Heart right ventricle (tissue), 16 donors: Measurements from ENCODE around the gene SERTAD2. TPM values are rescaled to one million over a fixed set of nuclear protein-coding genes. Genes with fewer than 3 reads are reported as not detected.

ENCODE experiments used
- ATAC-seq, 8 donors: fragments of 200-7000 bp; cut with Tn5 transposase; one replicate each; pipeline ENCODE4 v1.9.1; 2020; ENCODE audit warnings: mild to moderate bottlenecking in 8 of 8, moderate library complexity in 8 of 8, moderate number of reproducible peaks in 1 of 8
- DNase-seq, 2 donors: peaks; one replicate each; pipeline ENCODE4 v3.0.0-alpha.2; 2020
- H3K27ac ChIP-seq, 10 donors: fragments of 200-600 bp; sonication (generic) in 2 of 10; one replicate each; pipeline versions ENCODE4 v1.5.0 to v1.8.0; 2020 to 2022; ENCODE audit warnings: mild to moderate bottlenecking in 3 of 10
- H3K27me3 ChIP-seq, 7 donors: fragments of 200-600 bp; one replicate each; pipeline ENCODE4 v1.8.0; 2021 to 2022; ENCODE audit warnings: mild to moderate bottlenecking in 2 of 7
- H3K36me3 ChIP-seq, 9 donors: fragments of 200-600 bp; sonication (generic) in 1 of 9; one replicate each; pipeline versions ENCODE4 v1.5.0 to v1.8.0; 2020 to 2022; ENCODE audit warnings: mild to moderate bottlenecking in 2 of 9
- H3K4me1 ChIP-seq, 9 donors: fragments of 200-600 bp; sonication (generic) in 1 of 9; one replicate each; pipeline versions ENCODE4 v1.5.0 to v1.8.0; 2020 to 2022; ENCODE audit warnings: mild to moderate bottlenecking in 4 of 9
- H3K4me3 ChIP-seq, 10 donors: fragments of 200-600 bp; sonication (generic) in 2 of 10; one replicate each; pipeline versions ENCODE4 v1.5.0 to v1.8.0; 2020 to 2022; ENCODE audit warnings: mild to moderate bottlenecking in 7 of 10, moderate library complexity in 2 of 10
- H3K9me3 ChIP-seq, 11 donors: fragments of 200-600 bp in 10 of 11; sonication (generic) in 2 of 11; one replicate each; pipeline versions ENCODE4 v1.5.0 to v1.8.0; 2013 to 2022; ENCODE audit warnings: mild to moderate bottlenecking in 2 of 11, control low read depth in 1 of 11, moderate library complexity in 1 of 11
- WGBS, 2 donors: extraction: QIAGEN DNeasy Blood & Tissue Kit; methylation state at CpG; one replicate each; pipeline ENCODE4 v1.1.7; 2013; ENCODE audit warnings: inconsistent platforms in 1 of 2; 5-methylcytosine and 5-hydroxymethylcytosine counted together
- intact Hi-C, 10 donors: fragments of 100-400 bp; cut with DNase I; formaldehyde crosslinking; loops; one replicate each; pipeline versions ENCODE4 v1.11.1 to v1.14.2; 2022
- polyA plus RNA-seq, 2 donors: library from polyadenylated mRNA; stranded (reverse); fragments of 200-250 nt; gene quantifications; one replicate each; pipeline ENCODE4 v1.2.3, GENCODE V29; 2013
- total RNA-seq, 10 donors: library from RNA; stranded (reverse); fragmentation: NEBNext Ultra II Directional in 3 of 10; extraction: Animal tissue kit (Norgen Biotek cat#: 25700) in 3 of 10; gene quantifications; one replicate each; pipeline versions ENCODE4 v1.2.1 to v1.2.4, GENCODE V29; 2021 to 2023
- TF ChIP-seq, protein P1 (sequence below), 9 donors: fragments of 200-600 bp; sonication (generic) in 2 of 9; IDR thresholded peaks; one replicate each; pipeline versions ENCODE4 v1.5.0 to v1.8.0; 2021 to 2022; ENCODE audit warnings: antibody characterized with exemption in 9 of 9, mild to moderate bottlenecking in 5 of 9, moderate library complexity in 1 of 9
- donor health status: Arrhythmogenic right ventricular cardiomyopathy.
- donor health status: ischemic (EF 13 %, LVEDD 7.1; RV severe dilation, severe dysfunction).
- donor health status: healthy with polysubstance abuse.
- donor health status: DM: no; HTN: yes; CAD: no.
- donor health status: DM: no; HTN: no; CAD: no.
- donor health status: ischemic (EF 25% LVEDD 6.9; RV normal size, moderate dysfunction).
- donor health status: ischemic (EF 25% LVEDD 5.7; RV mildly dilated, moderate dysfunction).
- donor health status: healthy.
- donor health status: DM: yes; HTN: yes; CAD: no.
- donor health status: Ischemic cardiomyopathy.
- donor health status: ischemic (EF 35%, LVEDD 5.7; RV mildly dilated, moderate dysfunction).
- donor health status: nonischemic (EF 11% LVEDD 7.7; RV severe dilation, severe dysfunction).
- donor health status: DM: yes; HTN: yes; CAD: no.
- donor health status: PGD.
- donor health status: ischemic (EF 29% LVEDD 5.4; RV normal size, mild dysfunction).
- donor health status: nonischemic (EF 23%, LVEDD 6.1; RV moderate dilation, normal function).

Gene SERTAD2
- total and polyA plus RNA-seq, 12 donors, result 5.6 to 20.9 (median 16.0) TPM

DNA sequence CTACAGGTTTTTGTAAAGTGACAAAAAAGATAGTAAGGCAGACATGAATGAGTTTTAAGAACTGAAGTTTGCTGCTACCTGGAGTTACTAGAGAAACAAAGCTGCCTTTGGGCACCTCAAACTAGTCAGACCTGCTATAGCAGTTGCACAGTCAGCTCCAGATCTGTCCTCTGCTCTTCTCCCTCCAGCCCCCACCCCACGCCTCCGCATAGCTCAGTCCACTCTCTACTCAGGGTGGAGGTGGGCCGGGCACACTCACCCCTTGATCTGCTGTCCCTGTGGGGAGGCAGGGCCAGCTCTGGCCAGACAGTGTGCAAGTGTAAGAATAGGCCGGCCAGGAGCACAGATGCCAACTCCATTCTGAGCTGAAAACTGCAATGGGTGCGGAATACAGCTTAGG, 4.1 kb downstream of the SERTAD2 start:
- 44 to 62% methylated on average over 5 of the region's 5 CpGs for WGBS, 2 donors
- ATAC-seq (peak in 1 of 8 donors; percentile 20), DNase-seq (peak in 1 of 2 donors; percentile 29)
- H3K9me3 ChIP-seq, result no peaks in the 10 kb centered on the region
- no peak overlapping the region for H3K4me3 ChIP-seq
- no peaks in the 10 kb centered on the region for H3K27me3 ChIP-seq
- H3K27ac ChIP-seq, result peak overlapping the region in 9 of 10 donors; percentile 15 to 55 (median 44)
- TF ChIP-seq, protein P1, sequence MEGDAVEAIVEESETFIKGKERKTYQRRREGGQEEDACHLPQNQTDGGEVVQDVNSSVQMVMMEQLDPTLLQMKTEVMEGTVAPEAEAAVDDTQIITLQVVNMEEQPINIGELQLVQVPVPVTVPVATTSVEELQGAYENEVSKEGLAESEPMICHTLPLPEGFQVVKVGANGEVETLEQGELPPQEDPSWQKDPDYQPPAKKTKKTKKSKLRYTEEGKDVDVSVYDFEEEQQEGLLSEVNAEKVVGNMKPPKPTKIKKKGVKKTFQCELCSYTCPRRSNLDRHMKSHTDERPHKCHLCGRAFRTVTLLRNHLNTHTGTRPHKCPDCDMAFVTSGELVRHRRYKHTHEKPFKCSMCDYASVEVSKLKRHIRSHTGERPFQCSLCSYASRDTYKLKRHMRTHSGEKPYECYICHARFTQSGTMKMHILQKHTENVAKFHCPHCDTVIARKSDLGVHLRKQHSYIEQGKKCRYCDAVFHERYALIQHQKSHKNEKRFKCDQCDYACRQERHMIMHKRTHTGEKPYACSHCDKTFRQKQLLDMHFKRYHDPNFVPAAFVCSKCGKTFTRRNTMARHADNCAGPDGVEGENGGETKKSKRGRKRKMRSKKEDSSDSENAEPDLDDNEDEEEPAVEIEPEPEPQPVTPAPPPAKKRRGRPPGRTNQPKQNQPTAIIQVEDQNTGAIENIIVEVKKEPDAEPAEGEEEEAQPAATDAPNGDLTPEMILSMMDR (IDR thresholded peaks at IDR 0.05), result no peak
- H3K36me3 ChIP-seq, result no peaks in the 10 kb centered on the region
- intact Hi-C loops, result loop anchor here in 8 of 10 donors (5.0 to 10.0 kb wide), 9 partner anchors 83 to 218 kb away; partner anchors contain the start of gene AFTPH (in 3 of the 8)
- peaks cover 0 to 81% (median 65%) of the 10 kb centered on the region in 9 donors for H3K4me1 ChIP-seq

DNA sequence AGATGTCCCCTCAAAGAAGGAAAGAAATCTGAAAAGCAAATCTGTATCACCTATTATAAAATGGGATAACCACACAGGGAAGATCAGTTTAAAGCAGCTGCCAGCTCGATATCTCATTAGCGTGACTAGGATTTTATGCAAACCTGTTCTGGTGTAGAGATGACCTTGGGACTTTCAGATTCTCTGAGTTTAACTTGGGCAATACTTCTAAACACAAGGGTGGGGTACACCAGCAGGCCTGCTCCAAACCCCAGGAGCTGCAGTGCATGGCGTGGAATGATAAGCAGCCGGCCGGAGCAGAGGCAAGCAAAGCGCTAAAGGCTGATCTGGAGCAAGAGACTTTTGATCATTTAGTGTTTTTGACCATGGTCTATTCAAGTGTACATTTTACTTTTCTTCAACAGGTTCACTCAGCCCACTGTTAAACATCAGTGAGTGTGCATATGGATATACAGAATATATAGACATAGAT, 4.7 kb downstream of the SERTAD2 start:
- H3K4me1 ChIP-seq, result peaks cover 0 to 83% (median 67%) of the 10 kb centered on the region in 9 donors
- no peak overlapping the region for H3K4me3 ChIP-seq
- H3K27ac ChIP-seq, result peak overlapping the region in 9 of 10 donors; percentile 15 to 55 (median 44)
- no peaks in the 10 kb centered on the region for H3K27me3 ChIP-seq
- ATAC-seq (no peak), DNase-seq (no peak)
- no peaks in the 10 kb centered on the region for H3K9me3 ChIP-seq
- H3K36me3 ChIP-seq, result no peaks in the 10 kb centered on the region
- WGBS, 2 donors, result 48 to 60% methylated on average over 6 of the region's 6 CpGs
- intact Hi-C loops, result loop anchor here in 7 of 10 donors (5.0 to 10.0 kb wide), 6 partner anchors 103 to 218 kb away; partner anchors contain the start of gene AFTPH (in 2 of the 7)
- TF ChIP-seq, protein P1 (IDR thresholded peaks at IDR 0.05), result no peak

DNA sequence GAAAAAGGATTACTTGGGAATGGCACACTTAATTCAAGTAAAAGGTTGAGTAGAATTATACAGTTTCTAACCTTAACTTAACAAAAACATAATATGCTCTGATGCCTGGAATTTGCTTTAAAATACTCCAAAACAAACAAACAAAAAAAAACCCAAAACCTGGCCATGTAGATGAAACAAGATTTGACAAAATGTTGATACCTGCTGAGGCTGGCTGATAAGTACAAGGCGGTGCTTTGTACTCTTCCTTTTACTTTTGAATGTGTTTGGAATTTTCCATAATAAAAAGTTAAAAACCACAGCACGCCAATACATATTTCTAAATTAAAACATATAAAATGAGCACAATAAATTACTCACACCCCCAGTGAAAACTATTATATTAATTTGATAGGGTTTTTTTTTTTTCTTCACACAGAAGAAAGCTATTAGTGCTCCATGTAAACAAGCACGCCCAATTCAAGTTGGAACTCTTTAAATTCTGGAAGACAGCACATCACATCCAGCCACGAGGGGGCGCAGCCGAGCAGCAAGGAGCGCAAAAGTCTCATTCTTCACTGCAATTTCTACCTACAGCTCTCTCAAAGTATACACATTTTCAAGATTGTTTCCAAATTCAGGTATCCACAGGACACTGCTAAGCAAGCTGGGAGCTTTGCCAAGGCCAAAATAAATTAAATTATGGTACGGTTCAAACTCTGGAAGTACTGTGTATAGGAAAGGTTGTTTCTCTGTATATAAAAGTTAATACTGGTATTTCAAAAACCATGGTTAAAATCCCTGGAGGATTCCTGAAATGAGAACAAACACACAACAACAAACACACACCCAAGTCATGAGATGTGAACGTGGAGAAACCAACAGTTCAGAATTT, 7.5 kb downstream of the SERTAD2 start:
- DNase-seq, result peak; percentile 86 to 89
- Histone ChIP-seq H3K9me3 (no peaks in the 10 kb centered on the region), H3K27ac (peak overlapping the region in 9 of 10 donors; percentile 83 to 96 (median 94)), H3K27me3 (no peaks in the 10 kb centered on the region), H3K4me3 (peak overlapping the region in 4 of 10 donors; percentile 53 to 61 (median 58)), H3K4me1 (peaks cover 0 to 91% (median 76%) of the 10 kb centered on the region in 9 donors), H3K36me3 (no peaks in the 10 kb centered on the region)
- 11 to 15% methylated on average over 9 of the region's 9 CpGs for WGBS, 2 donors
- peak in 3 of 8 donors; percentile 10 to 30 (median 23) for ATAC-seq
- TF ChIP-seq, protein P1 (IDR thresholded peaks at IDR 0.05), result peak; percentile 88 to 99 (median 95)
- intact Hi-C loops, result loop anchor here (1.0 to 10.0 kb wide), 9 partner anchors 59 to 221 kb away; partner anchors contain the start of gene AFTPH (in 2 of the 10)
